Endometrium (tissue), 2 donors: ENCODE results near the gene JTB.
"Not testable (repeated sequence)": the region's sequence is repeated elsewhere in the genome, so short reads cannot be mapped to it uniquely, and the experiment has no call there.

ENCODE experiments used
- FAIRE-seq: peaks from 2 replicates; lab custom pipeline; 2012; peaks lifted over from hg19 to GRCh38; lab: Jason Lieb, UNC
- donor health status: control.
- donor health status: control.

Gene JTB

DNA sequence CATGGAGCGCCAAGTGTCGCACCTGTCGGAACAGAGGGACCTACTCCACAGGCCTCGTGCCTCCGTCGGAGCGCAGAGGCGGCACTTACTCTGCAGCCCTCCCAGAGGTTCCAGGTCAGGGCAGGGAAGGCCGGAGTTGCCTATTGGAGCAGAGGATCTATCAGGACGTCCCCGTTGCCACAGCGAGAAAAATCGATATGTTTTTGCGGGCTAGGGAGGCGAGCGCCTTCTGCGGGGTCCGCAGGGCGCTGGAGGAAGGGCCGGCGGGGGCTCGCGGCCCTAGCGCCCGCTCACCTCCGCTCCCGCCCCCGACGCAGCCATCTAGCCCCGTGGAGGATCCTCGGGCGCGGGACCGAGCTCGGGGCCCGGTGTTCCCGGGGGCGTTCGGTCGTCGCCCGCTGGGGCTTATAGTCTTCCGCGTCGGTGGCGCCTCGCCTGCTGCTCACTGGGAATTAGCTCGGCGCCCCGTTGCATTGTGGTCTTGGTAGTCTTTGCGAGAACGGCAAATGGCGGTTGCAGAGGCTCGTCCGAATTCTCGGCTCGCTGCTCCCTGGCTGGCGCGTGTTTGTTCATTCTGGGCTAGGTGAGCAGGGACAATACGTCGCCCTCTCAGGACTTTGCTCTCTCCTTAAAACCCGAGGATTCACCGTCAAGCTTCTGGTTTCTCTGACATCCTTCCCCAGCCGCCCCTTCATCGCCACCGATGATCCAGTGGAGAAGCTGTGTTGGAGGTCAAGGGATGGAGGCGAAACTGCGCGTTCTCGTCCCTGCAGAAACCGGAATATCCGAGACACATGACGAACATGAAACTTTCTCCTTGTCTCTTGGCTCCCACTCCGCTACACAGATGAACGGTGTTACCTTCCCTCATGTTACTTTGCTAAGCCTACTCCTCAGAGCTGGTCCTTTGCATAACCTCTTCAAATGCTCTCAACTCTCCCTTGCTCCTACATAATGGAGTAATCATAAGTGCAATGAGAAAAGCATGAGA is at the start of gene JTB:
Gene JTB, minus strand, starts transcription at position 425 of the 991 bp plus-strand sequence. Its CDS starts 422 bp downstream, at position 3.
- FAIRE-seq, result no peak

DNA sequence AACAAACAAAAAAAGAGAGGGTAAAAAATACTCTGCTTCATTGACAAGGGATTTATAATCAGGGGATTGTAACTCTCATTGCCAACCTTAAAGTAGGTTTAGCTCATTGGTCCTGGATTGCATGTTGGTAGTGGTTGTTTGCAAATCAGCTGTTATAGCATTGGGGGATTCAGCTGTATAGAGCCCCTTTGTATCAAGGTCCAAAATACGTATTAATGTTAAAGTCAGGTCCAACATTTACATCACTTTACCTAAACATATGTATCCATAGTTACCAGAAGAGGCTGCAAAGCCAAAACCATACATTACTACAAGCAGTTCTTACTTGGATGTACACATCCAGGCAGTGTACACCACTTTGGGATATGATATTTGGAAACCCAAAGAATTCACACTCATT is 42.5 kb upstream of the JTB start:
- FAIRE-seq, result no peak

DNA sequence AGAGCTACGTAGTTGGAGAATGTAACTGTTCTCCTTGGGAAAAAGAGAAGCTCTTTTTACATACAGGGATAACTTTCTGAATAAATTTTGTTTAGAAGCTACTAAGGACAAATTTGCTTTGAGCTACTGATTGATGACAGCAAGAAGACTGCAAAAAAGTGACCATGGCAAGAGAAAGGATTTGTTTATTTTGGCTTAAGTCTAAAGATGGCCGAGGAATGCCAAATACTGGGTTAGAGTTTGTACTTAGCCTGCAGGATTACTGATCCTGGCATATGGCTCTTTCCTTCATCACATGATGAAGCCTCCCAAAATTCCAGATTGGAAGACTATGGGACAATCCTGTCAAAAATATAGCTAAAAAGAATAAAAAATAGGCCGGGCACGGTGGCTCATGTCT is 41.8 kb upstream of the JTB start:
- FAIRE-seq, result no peak

DNA sequence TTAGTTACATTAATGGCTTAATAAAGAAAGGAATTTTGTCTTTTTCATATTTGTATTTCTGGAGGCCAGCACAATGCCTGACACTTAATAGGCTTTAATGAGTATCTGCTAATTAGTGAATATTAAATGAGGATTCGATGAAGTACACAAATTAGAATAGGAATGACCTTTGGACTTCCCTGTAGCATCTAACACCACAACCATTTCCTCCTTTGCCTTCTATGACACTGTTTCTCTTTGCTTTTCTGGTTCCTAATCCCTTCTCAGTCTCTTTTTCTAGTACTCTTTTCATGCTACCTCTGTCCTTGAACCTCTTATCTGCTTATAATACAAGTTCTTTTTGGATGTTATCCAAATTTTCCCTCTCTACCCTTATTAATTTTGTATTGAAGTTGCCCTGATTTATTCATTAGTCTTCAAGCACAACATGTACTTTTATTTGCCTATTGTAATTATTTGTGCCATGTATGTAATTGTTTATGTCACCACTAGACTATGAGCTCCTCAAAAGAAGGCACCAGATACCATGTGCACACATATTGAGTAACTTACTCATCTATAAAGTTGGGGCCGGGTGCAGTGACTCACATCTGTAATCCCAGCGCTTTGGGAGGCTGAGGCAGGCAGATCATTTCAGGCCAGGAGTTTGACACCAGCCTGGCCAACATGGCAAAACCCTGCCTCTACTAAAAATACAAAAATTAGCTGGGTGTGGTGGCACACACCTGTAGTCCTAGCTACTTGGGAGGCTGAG is 36.9 kb upstream of the JTB start:
- no peak for FAIRE-seq

DNA sequence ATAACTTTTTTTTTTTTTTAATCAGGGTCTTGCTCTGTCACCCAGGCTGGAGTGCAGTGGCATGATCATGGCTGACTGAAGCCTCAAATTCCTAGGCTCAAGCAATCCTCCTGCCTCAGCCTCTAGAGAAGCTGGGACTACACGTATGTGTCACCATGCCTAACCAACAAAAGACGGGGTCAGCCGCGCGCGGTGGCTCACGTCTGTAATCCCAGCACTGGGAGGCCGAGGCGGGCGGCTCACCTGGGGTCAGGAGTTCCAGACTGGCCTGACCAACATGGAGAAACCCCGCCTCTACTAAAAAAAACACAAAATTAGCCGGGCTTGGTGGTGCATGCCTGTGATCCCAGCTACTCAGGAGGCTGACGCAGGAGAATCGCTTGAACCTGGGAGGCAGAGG is 35.1 kb upstream of the JTB start:
- FAIRE-seq, result not testable (repeated sequence)

DNA sequence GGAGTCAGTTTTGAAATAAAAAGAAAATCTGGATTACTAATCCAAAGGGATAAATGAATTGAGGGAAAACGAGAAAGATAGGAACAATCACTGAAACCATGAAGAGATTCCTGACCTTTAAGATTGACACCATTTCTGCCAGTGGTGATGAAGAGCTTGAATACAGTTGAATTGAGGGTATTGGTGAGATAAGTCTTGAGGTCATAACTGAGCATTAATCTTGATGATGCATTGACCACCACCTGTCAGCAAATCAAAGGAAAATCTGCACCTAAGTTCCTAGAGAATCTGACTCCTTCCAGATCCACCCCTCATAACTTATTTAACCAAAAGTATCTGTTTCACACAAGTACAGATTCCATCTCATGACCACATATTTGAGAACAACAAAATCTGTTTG is 34.7 kb upstream of the JTB start:
- FAIRE-seq, result no peak

DNA sequence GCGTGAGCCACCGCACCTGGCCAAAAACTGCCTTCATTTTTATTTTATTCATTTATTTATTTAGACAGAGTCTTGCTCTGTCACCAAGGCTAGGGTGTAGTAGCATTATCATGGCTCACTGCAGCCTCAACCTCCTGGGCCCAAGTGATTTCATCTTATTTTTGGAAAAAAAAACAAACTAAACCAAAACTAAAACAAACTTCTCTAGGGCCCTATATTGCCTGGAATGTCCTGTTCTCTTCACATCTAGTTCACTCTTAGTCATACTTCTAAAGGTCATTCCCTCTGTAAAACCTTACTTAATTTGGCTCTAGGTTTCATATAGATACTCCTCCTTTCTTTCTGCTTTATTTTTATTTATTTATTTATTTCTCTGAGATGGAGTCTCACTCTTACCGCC is 28.7 kb upstream of the JTB start:
- FAIRE-seq, result no peak

DNA sequence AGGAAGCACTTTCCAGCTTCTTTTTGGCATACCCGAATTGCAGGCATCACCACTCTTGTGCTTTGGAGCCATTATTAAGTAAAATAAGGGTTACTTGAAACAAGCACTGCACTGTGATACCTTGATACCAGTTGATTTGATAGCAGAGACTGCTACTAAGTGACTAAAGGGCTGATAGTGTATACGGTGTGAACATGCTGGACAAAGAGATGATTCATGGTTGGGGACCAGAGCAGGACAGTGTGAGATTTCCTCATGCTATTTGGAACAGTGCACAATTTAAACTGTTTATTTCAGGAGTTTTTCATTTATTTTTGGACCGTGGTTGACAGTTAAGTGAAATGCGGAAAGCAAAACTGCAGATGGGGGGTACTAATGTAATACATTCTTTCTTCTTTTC is 22.9 kb upstream of the JTB start:
- FAIRE-seq, result no peak

DNA sequence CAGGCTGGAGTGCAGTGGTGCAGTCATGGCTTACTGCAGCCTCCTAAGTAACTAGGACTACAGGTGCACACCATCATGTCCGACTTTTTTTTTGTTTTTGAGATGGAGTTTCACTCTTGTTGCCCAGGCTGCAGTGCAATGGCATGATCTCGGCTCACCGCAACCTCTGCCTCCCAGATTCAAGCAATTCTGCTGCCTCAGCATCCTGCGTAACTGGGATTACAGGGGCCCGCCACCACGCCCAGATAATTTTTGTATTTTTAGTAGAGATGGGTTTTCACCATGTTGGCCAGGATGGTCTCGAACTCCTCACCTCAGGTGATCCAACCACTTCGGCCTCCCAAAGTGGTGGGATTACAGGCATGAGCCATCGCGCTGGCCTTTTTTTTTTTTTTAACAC is 19.4 kb upstream of the JTB start:
- FAIRE-seq, result not testable (repeated sequence)

DNA sequence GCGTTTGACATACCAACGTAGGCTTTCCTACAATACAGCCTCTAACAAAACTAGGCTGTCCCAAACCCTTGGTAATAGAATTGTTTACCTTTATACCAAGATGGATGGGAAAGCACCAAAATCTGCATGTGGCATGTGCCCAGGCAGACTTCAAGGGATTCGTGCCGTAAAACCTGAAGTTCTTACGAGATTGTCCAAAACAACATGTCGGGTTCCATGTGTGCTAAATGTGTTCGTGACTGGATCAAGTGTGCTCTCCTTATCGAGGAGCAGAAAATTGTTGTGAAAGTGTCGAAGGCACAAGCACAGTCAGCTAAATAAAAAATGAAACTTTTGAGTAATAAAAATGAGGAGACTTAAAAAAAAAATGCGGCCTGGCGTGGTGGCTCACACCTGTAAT is 18.2 kb upstream of the JTB start:
- FAIRE-seq, result no peak

DNA sequence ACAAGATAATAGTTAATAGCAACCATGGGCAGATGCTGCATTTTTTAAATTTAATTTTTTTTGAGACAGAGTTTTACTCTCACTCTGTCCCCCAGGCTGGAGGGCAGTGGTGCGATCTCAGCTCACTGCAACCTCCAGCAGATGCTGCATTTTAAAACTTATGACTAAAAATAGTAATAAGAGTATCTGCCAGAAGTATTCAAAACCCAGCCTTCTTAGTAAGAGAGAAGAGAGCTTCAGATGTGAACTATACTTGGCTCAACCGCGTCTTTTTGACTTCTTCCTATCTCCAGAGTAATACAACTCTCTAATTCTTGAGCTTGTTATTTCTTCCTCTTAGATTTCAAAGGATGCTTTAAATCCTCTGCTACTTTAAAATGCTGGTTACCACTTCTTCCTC is 17.7 kb upstream of the JTB start:
- no peak for FAIRE-seq

DNA sequence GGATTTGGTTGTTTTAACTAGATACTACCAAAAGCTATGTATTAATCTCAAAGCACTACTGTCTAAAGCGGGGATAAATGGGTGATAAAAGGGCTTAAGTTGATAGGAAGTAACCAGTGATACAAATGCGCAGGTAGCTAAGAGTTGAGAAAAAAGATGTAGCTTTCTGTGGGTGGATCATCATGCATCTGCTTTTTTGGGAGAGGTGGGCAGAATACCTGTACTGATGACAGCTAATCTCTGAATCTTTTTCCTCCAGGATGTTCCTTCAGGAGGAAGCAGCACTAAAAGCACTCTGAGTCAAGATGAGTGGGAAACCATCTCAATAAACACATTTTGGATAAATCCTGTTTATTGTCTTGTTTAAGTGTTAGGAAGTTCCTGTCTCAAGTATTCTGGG is 14.3 kb upstream of the JTB start:
- no peak for FAIRE-seq

DNA sequence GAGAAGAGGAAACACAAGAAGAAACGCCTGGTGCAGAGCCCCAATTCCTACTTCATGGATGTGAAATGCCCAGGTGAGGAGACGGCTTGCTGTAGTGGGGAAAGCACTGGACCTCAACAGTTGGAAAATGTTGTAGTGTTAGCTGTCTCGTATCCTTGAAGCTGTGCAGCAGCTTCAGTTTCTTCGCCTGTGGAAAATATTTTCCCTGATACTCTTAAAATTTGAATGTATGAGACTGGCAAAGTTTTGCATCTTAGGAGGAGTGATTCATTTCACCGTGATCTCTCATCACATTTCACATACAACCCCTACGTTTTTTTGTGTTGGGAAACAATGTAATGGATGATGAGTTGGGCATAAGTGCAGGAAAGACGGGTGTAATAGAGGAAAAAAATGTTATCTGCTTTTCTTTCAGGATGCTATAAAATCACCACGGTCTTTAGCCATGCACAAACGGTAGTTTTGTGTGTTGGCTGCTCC is 13.7 kb upstream of the JTB start:
- no peak for FAIRE-seq

DNA sequence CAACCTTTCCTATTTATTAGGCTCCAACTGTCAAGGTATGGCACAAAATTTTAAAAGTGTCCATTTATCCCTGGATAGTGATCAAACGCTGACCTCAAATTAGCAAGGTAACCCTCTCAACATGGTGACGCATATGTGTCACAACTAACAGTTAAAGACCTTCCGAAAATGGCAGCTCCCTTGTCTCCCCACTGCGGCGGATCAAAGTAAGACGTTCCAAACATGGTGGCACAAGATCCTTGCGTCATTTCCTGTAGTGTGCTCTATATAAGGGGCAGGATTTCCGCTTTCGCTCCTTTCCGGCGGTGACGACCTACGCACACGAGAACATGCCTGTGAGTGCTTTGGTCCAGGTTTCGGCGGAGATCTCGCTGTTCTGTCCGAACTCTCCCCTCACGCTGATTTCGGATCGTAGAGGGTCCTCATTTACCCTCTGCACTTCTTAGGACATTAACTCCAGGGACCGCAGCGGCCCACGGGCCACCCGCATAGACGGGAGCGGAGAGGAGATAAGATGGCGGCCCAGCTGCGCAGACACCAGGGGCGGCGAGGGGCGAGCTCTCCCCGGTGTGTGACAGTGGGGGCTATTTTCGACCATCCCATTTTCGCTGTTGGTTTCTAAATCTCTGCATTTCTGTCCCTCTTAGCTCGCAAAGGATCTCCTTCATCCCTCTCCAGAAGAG is 13.1 kb upstream of the JTB start, which contains the start of gene RPS27:
Gene RPS27, plus strand, starts transcription at position 295 of the 683 bp plus-strand sequence. Its CDS starts 35 bp downstream, at position 330.
- peak; percentile 87 for FAIRE-seq

DNA sequence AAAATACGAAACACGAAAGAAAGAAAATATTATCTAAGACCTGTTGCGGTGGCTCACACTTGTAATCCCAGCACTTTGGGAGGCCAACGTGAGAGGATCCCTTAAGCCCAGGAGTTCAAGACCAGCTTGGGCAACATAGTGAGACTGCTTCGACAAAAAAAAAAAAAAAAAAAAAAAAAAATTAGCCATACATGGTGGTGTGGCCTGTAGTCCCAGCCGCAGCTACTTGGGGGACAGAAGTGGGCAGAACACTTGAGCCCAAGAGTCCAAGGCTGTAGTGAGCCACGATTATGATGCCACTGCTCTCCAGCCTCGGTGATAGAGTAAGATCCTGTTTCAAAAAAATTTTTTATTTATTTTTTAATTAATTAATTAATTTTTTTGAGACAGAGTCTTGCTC is 10.1 kb upstream of the JTB start:
- FAIRE-seq, result no peak

DNA sequence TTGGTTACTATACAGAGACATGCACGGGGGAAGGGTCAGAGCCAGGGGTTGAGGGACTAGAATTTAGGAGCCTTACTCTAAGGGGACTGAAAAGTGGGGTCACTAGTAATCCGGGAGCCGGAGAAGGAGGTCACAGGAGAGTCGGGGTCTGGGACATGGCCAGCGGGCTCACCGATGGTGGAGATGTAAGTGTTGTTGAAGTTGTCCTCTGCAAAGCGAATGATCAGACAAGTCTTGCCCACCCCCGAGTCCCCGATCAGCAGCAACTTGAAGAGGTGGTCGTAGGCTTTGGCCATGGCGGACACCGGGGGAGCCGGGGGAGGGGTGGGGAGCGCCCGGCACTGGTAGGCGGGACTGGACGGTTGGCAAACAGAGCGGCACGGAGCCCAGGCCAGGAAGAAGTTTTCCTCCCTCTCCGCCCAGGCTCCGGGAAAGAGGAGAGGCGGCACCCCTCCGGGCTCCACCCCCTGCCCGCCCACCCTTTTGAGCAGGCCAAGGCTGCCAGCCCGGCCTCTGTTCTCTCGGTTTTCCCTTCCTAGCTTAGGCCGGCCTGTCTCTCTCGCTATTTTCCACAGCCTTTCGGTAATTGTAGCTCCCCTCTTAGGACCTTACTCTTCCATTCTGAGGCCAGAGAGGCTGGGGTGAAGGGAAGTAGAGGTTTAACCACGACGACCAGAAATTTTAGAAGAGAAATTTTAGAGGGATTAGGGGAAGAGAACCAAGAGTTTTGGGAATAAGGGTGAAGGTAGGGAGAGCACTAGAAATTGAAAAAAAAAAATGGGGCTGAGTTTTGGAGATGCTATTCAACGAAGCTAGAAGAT is 8.7 kb upstream of the JTB start, which contains the start of gene RAB13:
Gene RAB13, minus strand, starts transcription at position 399 of the 821 bp plus-strand sequence. Its CDS starts 103 bp downstream, at position 296.
- FAIRE-seq, result no peak

DNA sequence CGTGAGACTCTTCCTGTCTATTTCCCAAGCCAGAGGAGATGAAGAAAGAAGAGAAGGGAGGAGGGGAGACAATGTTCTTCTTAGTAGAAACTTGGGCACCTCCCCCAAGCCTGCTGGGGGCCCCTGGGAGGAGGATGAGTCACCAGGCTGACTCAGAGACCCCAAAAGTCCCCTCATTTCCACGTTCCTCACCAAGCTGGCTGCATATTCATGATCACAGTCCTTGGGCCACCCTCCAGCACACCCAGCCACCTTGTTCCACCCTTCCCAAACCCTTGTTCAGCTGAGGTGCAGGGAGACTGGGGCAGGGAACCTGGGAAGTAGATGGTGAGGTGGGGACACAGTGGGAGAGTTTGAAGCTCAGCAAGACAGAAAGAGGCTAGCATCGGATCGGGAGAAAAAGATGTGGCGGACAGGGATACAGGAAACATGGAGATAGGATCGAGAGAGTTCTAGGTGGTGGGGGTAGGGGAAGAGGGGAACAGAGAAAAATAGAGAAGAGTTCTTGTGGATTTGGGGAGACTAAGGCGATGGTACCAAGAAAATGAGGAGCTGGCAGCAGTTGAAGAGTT is 8.0 kb upstream of the JTB start:
- FAIRE-seq, result no peak

DNA sequence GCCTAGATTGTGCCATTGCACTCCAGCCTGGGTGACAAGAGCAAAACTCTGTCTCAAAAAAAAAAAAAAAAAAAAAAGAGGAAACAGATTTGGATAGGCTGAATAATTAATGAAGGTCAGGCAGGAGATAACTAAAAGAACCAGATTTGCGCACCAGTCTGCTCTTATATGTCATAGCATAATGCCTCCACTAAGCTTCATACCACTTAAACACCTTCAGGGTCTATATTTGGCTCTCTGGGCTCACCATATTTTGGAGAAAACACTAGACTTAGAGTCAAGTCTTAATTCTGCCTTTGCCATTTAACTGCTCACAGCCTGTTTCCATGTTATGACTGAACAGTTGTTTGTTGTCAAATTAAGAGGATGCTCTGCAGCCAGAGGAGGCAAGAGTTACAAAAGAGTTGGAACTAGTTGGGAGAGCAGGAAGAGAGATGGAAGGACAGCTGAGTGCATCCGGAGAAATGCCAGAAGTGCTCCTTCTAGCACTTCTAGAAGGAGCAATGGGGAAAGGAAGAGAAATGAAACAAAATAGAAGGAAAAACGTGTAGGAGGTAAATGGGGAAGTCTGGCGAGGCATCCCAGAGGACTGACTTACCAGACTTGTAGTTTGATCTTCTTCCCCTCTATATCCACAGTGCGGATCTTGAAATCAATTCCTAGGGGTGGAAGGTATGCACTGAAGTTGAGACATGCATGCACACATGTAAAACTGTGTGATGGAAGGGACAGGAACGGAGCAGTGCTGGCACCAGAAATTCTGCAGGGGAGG is 6.8 kb upstream of the JTB start:
- FAIRE-seq, result no peak

DNA sequence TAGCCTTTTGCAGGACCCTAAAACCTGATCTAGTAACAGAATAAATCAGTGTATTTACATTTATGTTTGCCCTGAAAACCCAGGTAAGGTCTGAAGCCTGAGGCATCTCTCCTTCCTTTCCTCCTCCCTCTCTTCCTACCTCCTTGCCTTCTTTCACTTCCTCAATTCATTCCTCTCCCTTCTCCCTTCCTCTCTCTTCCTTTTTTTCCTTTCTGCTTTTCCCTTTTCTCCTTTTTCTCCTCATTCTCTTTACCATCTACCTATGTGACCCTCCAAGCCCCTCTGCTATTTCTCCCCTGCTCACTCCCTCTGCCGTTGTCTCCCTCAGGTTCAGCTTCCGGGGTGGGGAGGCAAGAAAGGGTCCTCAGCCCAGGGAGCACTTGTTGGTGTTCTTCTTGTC is 4.3 kb upstream of the JTB start:
- not testable (repeated sequence) for FAIRE-seq

DNA sequence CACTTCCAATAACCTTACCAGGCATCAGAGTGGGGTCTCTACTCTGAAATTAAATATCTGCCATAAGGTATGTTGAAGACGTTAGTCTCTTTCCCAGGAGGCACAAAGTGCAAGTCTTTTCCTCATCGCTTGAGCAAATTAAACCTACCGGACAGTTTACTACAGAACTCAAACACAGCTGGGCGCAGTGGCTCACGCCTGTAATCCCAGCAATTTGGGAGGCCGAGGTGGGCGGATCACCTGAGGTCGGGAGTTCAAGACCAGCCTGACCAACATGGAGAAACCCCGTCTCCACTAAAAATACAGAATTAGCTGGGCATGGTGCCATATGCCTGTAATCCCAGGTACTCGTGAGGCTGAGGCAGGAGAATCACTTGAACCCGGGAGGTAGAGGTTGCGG is 1.6 kb upstream of the JTB start:
- not testable (repeated sequence) for FAIRE-seq
